Nephron (organoid): ENCODE results near the gene OR7A10.
A peak's percentile ranks its signal among the peaks of the same experiment; 100 is the strongest.

Source experiments
- H3K27ac Mint-ChIP-seq, 3 experiments: 2 replicates each; pipeline ENCODE4 v1.8.0; 2020; ENCODE audit warnings: mixed read lengths in 3 of 3, mild to moderate bottlenecking in 2 of 3, moderate library complexity in 1 of 3
- H3K27me3 Mint-ChIP-seq: 2 replicates; pipeline ENCODE4 v1.8.0; 2021; ENCODE audit warnings: low read depth, mild to moderate bottlenecking, moderate library complexity, mixed read lengths
- H3K36me3 Mint-ChIP-seq: 2 replicates; pipeline ENCODE4 v1.8.0; 2020; ENCODE audit warnings: low read depth, mixed read lengths
- H3K4me1 Mint-ChIP-seq: 2 replicates; pipeline ENCODE4 v1.8.0; 2020; ENCODE audit warnings: mixed read lengths
- H3K4me3 Mint-ChIP-seq, 3 experiments: 2 replicates each; pipeline ENCODE4 v1.8.0; 2020; ENCODE audit warnings: mild to moderate bottlenecking in 3 of 3, mixed read lengths in 3 of 3, moderate library complexity in 2 of 3
- H3K9me3 Mint-ChIP-seq: 2 replicates; pipeline ENCODE4 v1.8.0; 2020; ENCODE audit warnings: mixed read lengths
- CTCF ChIP-seq, 3 experiments: fragments of 200-600 bp; sonication (generic); IDR thresholded peaks; one replicate each; pipeline ENCODE4 v1.5.0; 2021; ENCODE audit warnings: antibody characterized with exemption in 3 of 3; ENCODE audit not compliant: unreplicated experiment in 3 of 3

OR7A10 gene

GRCh38 chr19:14848822-14849221 is at the start of gene OR7A10:
Gene OR7A10, minus strand, starts transcription at chr19:14848922. Its CDS starts 7,045 bp downstream, at chr19:14841877.
- H3K36me3 Mint-ChIP-seq, result no peaks in the 10 kb centered on the region
- peaks cover 13% of the 10 kb centered on the region for H3K27me3 Mint-ChIP-seq
- no peak within 1 kb of the TSS for H3K4me3 Mint-ChIP-seq
- no peak within 1 kb of the TSS for H3K27ac Mint-ChIP-seq
- peaks cover 6% of the 10 kb centered on the region for H3K4me1 Mint-ChIP-seq
- no peak for TF ChIP-seq CTCF (IDR thresholded peaks at IDR 0.05; ENCODE audit: unreplicated experiment in 3 of 3)
- H3K9me3 Mint-ChIP-seq, result peaks cover 4% of the 10 kb centered on the region

GRCh38 chr19:14890643-14891379 is 42.1 kb upstream of the OR7A10 start:
- Mint-ChIP-seq H3K9me3 (no peaks in the 10 kb centered on the region), H3K27me3 (peaks cover 5% of the 10 kb centered on the region)
- TF ChIP-seq CTCF (IDR thresholded peaks at IDR 0.05; ENCODE audit: unreplicated experiment in 3 of 3), result no peak

GRCh38 chr19:14889994-14890642 is 41.4 kb upstream of the OR7A10 start:
- no peak overlapping the region for H3K27ac Mint-ChIP-seq
- no peak overlapping the region for H3K4me3 Mint-ChIP-seq
- H3K4me1 Mint-ChIP-seq, result peaks cover 4% of the 10 kb centered on the region
- H3K27me3 Mint-ChIP-seq, result peaks cover 8% of the 10 kb centered on the region
- H3K9me3 Mint-ChIP-seq, result no peaks in the 10 kb centered on the region
- H3K36me3 Mint-ChIP-seq, result no peaks in the 10 kb centered on the region
- TF ChIP-seq CTCF (IDR thresholded peaks at IDR 0.05; ENCODE audit: unreplicated experiment in 3 of 3), result no peak

More at GRCh38 chr19:14890643-14891379, 42.1 kb upstream of the OR7A10 start:
- Mint-ChIP-seq H3K4me3 (no peak overlapping the region), H3K36me3 (no peaks in the 10 kb centered on the region), H3K4me1 (peaks cover 4% of the 10 kb centered on the region), H3K27ac (no peak overlapping the region)

- peaks cover 30% of the 10 kb centered on the region for H3K27me3 Mint-ChIP-seq
- no peak for TF ChIP-seq CTCF (IDR thresholded peaks at IDR 0.05; ENCODE audit: unreplicated experiment in 3 of 3)
- H3K36me3 Mint-ChIP-seq, result no peaks in the 10 kb centered on the region
- H3K27ac Mint-ChIP-seq, result no peak within 1 kb of the TSS
- H3K4me3 Mint-ChIP-seq, result no peak within 1 kb of the TSS
- no peaks in the 10 kb centered on the region for H3K9me3 Mint-ChIP-seq
- peaks cover 4% of the 10 kb centered on the region for H3K4me1 Mint-ChIP-seq
These were observed 37.3 kb upstream of the OR7A10 start, which contains the start of gene OR7A17 for GRCh38 chr19:14886032-14886431. Gene OR7A17, minus strand, starts transcription at chr19:14886132. Its CDS starts 4,777 bp downstream, at chr19:14881355.

- Mint-ChIP-seq H3K27ac (no peak overlapping the region), H3K4me3 (no peak overlapping the region), H3K4me1 (no peaks in the 10 kb centered on the region), H3K9me3 (peaks cover 7% of the 10 kb centered on the region), H3K27me3 (peaks cover 10% of the 10 kb centered on the region), H3K36me3 (no peaks in the 10 kb centered on the region)
- peak in 2 of 3 experiments; percentile 38 for TF ChIP-seq CTCF (IDR thresholded peaks at IDR 0.05; ENCODE audit: unreplicated experiment in 3 of 3)
These were observed 23.0 kb upstream of the OR7A10 start for GRCh38 chr19:14871619-14872230.
